Measurements from ENCODE around the gene BBX.
"Not testable (repeated sequence)": the region's sequence is repeated elsewhere in the genome, so short reads cannot be mapped to it uniquely, and the experiment has no call there.

BBX gene

DNA sequence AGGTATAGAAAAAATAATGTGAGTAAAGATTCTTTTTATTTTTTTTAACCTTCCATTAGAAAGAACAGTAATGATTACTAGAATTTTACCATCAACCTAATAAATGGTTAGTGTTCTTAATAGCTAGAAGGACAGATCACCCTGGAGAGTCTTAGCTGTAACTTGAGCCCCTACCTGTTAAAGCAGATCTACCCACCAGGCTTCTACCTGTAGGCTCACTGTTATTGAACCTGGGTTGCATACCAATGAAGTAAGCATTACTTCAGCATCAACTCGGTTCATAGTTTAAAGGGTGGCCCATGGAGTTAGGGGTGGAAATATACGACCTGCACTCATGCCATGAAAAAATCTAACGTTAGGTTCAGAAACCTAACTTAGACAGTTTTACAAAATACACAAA, 280.4 kb downstream of the BBX start:
- no peak for DNase-seq (ENCODE audit: low spot score)

DNA sequence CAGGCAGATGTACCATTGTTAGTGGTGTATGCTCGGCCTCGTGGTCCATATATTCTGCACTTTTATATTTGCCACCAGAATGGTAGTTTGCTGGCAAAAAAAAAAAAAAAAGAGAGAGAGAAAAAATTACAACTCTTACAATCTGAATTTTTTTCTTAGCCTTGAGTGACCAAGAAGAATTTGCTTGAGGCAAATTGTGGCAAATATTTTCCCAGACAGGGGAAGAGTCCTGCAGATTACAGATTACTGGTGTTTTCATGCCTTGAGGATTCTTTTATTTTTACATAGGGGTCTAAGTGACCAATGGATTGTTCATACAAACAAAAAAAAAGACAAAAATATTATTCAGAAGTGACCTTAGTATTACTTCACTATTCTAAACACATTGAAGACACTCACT, 283.3 kb downstream of the BBX start:
- DNase-seq (ENCODE audit: low spot score), result no peak

DNA sequence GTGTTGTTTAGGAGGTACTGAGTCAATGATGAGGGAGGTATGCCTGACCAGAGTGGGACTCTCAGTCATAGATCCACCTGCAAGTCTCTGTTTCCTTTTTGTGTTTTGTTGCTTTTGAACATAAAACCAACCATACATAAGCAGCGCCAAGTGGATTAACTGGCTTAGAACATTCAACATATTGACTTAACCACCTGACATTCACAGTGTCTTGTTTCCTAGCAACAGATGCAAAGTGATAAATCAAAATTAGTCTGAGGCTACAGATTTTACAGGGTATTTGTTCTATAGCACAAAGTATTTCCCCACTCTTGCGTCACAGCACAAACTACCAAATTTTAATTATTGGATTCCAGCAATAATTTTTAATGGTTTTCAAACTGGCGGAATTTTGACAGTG, 283.8 kb downstream of the BBX start:
- DNase-seq (ENCODE audit: low spot score), result no peak

DNA sequence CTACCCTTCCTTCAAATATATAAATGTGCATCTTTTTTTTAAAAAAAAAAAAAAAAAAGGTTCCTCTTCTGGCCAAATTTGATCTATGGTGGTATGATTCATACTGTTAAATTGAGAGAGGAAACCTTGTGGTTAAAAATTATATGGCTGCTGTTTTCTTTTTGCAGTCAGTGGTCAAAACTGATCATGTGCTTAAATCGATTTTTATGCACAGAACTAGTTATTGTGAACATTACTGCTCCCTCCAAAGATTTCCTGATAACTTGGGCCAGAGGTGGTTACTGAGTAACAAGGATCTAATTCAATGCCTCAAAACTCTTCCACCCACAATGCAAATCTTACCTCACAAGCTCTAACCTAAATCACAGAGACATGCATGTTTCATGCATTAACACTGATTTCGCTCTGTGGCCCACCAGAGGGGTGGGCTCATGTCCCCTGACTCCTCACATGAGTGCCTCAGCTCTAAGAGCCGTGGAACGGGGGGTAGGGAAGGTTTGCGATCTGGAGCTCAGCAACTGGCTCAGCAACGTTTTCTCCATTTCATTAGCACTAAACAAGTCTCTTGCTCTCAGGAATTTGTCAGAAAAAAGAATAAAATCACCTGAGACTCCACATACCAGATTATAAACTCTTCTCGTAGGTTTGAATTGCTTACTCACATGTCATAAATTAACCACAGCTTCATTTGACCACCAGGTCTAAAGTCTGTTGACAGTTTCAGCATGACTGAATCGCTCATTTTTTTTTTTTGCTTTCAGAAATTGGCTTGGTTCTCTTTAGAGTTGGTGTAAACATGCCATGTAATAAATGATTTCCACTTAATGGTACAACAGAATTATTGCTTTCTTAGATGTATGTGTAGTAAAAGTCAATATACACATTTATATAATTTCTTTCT, 287.7 kb downstream of the BBX start:
- DNase-seq (ENCODE audit: low spot score), result peak; percentile 13

DNA sequence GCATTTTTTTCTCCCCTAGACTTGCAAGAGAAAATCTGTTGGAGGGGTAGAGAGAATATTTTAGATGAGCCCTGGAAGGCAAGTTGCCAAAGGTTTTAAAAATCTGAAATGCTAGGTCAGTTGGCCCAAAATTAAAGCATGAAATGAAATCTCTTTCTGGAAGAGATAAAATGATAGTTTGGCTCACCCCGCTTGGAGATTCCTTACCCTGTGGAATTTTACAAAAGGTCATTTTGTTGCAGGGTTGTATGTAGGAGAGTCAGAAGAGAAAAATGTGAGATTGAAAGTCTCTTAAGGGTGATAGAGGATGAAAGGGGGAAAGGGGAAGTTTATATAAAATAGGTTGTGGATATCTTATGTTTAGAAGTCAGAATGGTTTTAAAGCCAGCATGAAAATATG, 290.3 kb downstream of the BBX start:
- no peak for DNase-seq (ENCODE audit: low spot score)

DNA sequence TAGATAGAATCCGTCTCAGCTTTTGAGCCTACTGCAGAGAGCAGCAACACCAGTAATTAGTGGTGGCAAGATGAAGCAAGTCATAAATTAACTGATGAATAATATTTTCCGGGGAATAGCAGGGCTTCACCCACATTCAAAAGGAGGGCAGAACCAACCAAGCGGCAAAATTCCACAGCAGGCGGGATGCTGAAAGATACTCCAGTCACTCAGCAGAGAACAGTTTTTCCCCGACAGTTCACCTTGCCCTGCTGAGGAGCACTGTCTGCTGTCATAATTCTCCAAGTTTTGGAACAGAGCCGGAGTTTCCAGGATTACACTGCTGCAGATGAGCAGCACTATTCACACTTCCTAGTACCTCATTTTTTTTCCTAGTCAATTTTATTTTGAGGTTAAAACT, 293.3 kb downstream of the BBX start:
- no peak for DNase-seq (ENCODE audit: low spot score)

DNA sequence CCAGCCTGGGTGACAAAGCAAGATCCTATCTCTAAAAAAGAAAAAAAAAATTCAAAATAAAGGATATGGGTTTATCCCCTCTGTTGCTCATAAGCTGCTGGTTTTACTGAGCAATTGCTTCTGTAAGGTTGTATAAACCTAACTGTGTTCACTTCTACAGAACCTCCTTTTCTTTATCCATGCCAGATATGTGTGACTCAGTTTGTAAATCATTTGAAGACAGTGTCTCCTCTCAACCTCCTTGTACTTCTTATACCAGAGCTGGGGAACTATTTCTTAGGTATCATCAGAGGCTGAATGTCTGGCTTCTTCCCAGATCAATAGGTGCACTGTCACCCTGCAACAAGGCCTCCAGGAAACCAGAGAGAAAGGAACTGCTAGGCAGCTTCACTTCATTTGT, 294.3 kb downstream of the BBX start:
- DNase-seq (ENCODE audit: low spot score), result no peak

DNA sequence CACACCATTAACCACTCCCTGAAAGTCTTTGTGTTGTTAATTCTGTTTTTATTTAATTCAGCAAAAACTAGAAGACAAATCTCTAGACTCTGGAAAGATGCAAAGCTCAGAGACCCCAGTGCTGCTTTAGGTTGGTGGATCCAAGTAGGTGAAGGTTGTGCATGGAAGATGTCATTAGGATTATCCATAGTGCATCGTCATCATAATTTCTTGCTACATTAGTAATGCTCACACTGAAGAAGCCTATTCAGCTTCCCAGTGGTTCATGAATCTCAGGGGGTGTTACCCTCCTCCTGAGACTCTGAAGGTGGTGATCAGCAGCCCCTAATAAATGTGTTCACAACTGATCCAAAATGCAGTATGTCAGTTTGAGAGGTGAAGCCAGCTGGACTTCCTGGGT, 295.3 kb downstream of the BBX start:
- no peak for DNase-seq (ENCODE audit: low spot score)

DNA sequence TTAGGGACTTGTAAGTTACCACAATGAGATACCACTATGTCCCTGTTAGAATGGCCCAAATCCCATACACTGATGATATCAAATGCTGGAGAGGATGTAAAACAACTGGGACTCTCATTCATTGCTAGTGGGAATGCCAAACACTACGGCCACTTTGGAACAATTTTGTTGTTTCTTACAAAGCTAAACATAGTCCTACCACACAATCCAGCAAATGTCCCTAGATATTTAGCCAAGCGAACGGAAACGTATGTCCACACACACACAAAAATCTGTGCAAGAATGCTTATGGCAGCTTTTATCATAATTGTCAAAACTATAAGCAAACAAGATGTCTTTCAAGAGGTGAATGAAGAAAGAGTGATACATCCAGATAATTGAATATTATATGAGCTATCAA, 296.9 kb downstream of the BBX start:
- DNase-seq (ENCODE audit: low spot score), result no peak

DNA sequence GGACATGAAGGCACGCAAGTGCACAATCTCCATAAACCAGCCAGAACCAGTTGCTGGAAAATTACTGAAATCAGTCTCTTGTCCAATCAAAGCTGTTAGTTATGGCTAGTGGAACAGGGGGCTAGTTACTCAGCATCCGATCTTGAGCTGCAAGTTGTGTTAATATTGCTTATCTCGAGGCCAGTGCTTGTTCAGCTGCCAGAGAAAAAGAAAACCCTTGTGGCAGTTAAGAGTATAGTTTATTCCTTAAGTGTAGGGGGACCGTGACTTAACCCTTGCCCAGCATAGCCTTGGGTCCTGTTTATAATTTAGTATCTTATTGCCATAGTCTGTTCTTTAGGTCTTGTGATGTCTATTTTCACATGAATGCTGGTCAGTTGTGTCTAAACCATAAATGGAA, 299.5 kb downstream of the BBX start:
- no peak for DNase-seq (ENCODE audit: low spot score)

DNA sequence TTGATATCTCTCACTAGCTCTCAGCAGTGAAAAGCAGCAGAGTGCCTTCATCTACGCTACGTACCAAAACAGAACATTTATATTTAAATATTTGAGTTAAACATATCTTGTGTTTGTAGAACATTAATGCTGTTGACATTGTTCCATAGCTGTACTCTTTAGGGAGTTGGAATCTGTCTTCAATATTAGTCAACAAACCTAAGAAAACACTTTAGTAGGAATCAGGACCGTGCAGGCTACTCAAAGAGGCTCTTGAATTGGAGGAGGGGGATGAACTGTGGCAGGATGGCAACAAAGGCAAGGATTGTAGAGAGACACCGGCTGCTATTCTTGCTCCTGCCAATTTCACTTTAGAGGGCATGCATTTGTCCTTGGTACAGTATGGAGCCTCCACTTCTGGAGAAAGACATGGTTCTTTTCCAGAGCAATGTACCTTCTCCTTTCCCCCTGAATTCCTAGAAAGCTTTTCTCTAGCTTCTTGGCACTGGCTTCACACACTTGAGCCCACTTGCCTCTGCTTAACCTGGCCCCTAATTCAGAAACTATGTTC, 302.1 kb downstream of the BBX start:
- DNase-seq (ENCODE audit: low spot score), result no peak

DNA sequence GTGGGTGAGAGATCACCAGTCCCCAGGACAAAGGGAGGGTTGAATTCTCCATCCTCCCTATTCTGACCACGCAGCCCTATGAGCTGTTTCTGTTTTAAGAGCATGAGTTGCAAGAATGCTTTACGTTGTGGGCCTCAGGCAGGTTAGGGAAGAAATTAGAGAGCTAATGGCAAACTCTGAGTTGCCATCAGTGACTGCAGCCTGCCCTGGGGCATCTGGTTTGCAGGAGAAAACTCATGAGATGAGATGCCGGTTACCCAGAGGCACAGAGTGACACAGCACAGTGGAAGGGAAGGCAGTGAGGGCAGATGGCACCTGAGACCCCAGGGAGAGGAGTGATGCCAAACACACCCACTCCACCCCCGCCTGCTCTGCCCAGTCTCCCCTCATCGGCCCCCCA, 302.8 kb downstream of the BBX start:
- no peak for DNase-seq (ENCODE audit: low spot score)

DNA sequence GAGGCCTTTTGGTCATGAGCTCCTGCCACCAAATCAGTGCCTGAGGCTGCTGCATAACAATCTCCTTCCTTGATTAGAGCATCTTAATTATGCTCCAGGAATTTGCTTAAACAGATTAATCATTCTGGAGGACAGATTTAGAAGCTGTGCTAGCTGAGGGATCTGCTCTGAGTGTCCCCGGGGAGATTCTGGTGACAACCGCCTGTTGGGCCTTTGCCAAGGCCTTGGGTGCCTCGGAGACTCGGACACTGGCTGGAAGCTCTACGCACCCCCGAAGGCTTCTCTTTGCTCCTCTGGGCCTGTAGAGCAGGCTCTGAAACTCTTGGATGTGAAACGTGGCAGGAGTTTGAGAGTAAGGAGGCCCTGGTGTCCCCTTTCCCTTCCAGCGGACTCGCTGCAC, 304.0 kb downstream of the BBX start:
- no peak for DNase-seq (ENCODE audit: low spot score)

DNA sequence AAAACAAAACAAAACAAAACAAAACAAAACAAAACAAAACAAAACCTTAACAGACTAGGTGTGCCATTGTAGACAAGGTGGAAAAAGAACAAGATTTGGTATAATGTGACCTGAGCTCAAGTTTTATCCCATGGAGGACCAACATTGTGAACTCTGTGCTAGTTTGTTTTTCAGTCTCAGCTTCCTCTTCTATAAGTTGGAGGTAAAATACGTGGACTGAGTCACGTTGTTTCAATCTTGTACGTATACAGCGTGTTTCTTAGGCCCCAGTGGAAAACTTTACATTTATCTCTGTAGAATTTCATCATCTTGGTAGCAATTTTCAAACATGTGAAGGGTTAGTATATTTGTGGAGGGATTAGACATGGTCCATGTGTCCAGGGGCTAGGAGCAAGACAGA, 306.4 kb downstream of the BBX start:
- no peak for DNase-seq (ENCODE audit: low spot score)

DNA sequence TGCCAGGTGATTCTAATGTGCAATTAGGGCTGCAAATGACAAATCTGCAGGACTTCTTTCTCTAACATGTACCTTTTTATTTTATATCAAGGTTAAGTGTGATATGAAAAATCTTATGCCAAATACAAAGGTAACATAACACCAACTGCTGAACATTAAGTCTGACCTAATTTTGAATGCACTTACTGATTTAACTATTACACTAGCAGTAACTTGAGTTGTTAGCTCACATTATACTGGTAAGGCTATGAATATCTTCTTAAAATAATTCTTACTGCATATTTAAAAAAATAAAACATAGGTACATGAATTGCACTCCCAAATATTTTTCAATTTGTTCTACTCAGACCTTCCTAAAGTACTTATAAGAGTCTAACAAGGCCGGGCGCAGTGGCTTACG, 308.8 kb downstream of the BBX start:
- DNase-seq (ENCODE audit: low spot score), result no peak

DNA sequence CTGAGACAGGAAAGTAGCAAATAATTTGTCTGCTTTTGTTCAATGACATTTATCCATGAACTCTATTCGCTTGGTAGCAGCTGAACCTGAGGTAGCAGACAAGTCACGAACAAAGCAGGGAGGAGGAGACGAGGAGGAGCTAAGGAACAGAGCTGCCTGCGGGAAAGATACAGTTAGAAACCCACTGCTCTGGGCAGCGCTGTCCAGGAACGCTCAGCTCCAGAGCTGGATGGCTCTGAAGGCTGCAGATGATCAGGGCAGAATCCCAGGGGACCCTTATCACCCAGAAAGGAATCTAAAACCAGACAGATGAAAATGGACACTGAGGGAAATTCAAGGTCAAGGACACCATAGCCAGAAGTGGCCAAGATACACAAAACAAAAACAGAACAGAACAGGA, 310.3 kb downstream of the BBX start:
- no peak for DNase-seq (ENCODE audit: low spot score)

DNA sequence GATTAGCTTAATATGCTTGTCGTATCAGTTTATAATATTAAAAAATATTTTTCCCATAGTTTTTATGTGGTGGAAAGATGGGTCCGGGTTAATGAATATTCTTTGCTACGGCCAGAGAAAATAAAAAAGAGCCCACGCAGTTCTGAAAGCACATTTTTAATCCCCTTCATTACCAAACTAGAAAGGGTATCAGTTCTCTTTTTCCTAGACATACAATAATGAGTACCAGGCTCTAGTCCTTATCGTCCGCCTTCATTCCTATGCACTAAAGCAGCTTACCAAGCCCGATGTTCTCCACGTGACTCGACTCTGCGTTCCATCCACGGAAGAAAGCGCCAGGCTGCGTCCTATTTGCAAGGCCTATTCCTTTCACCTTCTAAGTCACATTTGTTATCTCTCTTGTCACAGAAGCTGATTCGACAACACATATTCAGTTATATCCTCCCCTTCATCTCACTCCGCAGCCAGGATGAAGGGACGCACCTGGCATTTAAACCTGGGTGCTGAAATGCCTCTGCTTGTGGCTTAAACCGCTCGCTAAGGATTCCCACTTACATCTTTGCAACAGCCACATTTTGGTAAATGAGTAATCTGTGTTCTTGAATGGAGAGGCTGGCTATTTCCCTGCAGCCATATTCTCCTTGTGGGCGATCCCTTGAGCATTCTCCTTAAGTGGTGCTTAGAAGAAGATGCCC, 311.1 kb downstream of the BBX start:
- DNase-seq (ENCODE audit: low spot score), result no peak

DNA sequence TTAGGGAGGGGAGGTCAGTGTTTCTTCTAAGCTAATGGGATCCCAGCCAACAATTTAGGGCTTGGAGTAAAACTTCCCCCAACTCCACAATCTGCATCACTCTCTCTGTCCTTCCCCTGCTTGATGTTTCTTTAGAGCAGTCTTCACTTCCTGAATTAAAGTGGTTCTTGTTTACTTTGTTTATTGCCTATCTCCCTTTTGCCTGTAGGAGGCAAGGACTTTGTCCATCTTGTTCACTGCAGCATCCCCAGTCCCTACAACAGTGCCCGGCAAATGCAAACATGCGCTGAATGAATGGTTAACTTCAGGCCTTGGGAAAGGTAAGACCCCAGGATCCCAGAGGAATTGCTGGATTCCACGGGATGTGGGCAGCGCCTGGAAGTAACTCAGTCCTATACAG, 312.2 kb downstream of the BBX start:
- not testable (repeated sequence) for DNase-seq (ENCODE audit: low spot score)

DNA sequence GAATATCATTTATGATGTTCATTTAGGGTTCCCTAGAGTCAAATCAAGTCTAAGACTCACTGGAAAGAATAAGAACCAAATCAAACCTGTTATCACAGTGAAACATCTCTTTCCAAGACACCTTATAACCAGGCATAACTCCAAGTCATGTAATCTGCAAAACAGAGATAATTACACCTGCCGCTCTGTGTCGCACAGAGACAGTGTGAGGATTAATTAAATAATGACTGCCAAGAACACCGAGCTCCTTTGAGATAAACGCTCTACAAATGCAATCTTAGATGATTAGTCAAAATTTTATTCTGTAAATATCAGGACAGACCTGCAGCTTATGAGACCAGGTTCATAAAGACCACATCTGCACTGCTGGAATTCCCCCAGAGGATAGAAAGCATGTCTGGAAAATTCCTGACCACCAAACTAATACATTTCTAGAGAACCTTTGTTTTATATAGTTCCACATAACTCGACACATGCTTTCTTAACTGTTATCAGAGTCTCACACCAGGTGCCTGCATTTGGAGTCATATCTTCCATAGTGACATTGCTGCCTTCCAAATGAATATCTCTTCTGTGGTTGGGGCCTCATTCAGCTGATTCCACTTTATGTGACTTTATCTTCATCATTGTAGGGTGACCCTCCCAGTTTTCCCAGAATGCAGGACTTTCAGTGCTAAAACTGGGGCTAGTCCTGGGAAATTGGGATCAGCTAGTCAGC, 315.3 kb downstream of the BBX start:
- no peak for DNase-seq (ENCODE audit: low spot score)

DNA sequence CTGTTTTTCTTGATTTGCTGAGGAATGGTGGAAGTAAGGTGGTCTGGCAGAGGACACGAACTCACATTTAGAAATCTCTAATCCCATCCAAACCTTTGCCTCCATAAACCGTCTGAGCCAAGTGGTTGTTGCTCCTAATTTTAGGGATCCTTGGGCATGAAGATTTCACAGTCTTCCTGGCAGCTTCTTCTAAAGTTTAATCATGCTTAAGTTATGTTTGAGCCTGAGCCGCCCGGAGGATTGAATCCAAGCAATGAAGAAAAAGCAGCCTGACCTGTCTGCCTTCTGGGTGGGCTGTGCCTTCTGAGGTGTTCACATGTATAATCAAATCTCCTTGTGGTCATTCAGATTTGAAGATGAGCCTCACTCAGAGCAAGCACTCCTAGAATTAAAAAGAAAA, 319.1 kb downstream of the BBX start:
- DNase-seq (ENCODE audit: low spot score), result no peak

DNA sequence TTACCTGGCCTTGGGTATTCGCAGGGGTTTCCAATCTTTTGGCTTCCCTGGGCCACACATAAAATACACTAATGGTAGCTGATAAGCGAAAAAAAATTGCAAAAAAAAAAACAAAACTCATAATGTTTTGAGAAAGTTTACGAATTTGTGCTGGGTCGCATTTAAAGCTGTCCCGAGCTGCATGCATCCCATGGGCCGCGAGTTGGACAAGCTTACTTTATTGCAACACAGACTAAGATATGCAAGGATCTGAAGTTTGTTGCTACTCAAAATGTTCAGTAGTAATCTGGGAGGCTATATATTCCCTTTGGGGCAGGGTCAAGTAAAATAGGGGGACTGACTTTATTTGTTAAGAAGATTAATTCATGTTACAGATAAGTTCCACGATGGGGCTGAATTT, 320.2 kb downstream of the BBX start:
- DNase-seq (ENCODE audit: low spot score), result no peak

DNA sequence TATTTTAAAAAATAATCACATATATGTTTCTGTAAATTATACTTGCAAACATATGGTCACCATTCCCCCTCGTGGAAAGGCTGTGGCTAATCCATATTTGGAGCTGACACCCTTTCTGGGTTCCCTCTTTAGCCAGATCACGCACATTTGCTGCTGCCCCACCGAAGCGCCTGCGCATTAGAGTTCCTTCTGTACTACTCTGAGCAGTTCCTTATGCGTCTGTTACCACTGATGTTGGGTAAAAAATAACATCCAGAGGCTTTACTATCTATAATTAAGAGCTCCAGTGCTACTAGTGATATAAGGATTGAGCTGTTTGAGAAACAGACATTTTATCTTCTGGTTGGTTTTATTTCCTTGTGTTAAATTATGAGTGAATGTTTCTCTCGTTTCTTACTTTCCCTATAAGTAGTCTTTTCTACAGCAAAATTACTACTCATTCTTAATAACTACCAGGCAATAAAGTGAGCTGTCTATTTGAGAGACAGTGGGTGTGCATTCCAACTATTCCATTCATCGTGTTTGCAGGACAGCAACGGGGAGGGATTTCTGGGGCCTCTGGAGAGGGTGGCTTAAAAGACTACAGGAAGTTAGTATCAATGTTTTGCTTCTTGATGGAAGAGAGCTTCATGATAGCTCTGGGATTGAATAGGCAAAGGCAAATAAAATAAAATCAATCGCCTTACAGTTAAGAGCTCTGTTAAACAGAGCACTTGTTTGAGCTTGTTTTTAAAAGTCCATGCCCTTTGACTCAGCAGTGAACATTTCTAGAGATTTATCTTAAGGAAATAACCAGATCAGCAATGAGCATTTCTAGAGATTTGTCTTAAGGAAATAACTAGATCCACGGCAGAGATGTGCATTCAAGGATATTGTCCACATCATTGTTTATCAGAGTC, 322.9 kb downstream of the BBX start:
- no peak for DNase-seq (ENCODE audit: low spot score)

Data from LoVo (cell line).